GM12878 (cell line): ENCODE data around the gene DFFA. TPM values are rescaled to one million over a fixed set of nuclear protein-coding genes. Genes with fewer than 3 reads are reported as not detected.

Source experiments
- ATAC-seq: fragments of 200-7000 bp; cut with Tn5 transposase; 3 replicates; pipeline ENCODE4 v1.9.1; 2020; ENCODE audit warnings: mild to moderate bottlenecking, moderate library complexity
- BruUV-seq: library from RNA; stranded (reverse); fragments of 400-500 nt; replicated peaks from 2 replicates; lab custom pipeline; 2021; lab: Mats Ljungman, UMichigan
- CTCF ChIA-PET: fragments of 300-600 bp; sonication (Branson Sonifier 250); formaldehyde crosslinking; extraction: SDS; loops from one replicate; lab custom pipeline; 2021; ENCODE audit warnings: inconsistent platforms; lab: Yijun Ruan, JAX
- POLR2A ChIA-PET: fragments of 350-600 bp; formaldehyde crosslinking; extraction: SDS; loops from one replicate; lab custom pipeline; 2021; ENCODE audit warnings: inconsistent platforms; lab: Charles Lee
- RAD21 ChIA-PET: fragments of 300-600 bp; sonication (Branson Sonifier 250); formaldehyde crosslinking; loops from one replicate; lab custom pipeline; 2023; ENCODE audit warnings: antibody characterized with exemption; ENCODE audit not compliant: unreplicated experiment; lab: Charles Lee
- SMC1A ChIA-PET: fragments of 300-600 bp; sonication (Branson Sonifier 250); formaldehyde crosslinking; loops from one replicate; lab custom pipeline; 2023; ENCODE audit not compliant: unreplicated experiment, uncharacterized antibody; lab: Charles Lee
- DNase-seq: peaks from one replicate; pipeline ENCODE4 v3.0.0-alpha.2; 2011; ENCODE audit warnings: low read depth, low spot score
- FAIRE-seq: peaks from 3 replicates; lab custom pipeline; 2011; peaks lifted over from hg19 to GRCh38; lab: Jason Lieb, UNC
- H2AFZ ChIP-seq: 2 replicates; pipeline ENCODE4 v1.6.0; 2011; ENCODE audit warnings: low read depth, low read length, control low read depth; ENCODE audit not compliant: control insufficient read depth
- H3K27ac ChIP-seq: 2 replicates; pipeline ENCODE4 v1.5.1; 2011; ENCODE audit warnings: control low read depth; ENCODE audit not compliant: control insufficient read depth, insufficient read depth
- H3K27me3 ChIP-seq, 2 experiments: replicated peaks in 1 of 2; 2 replicates each; pipeline versions ENCODE4 v1.6.0 to v1.6.1; 2011; ENCODE audit warnings: low read length in 1 of 2; ENCODE audit not compliant: control insufficient read depth in 2 of 2, insufficient read depth in 2 of 2
- H3K36me3 ChIP-seq, 2 experiments: 2 replicates each; pipeline ENCODE4 v1.5.1; 2011; ENCODE audit warnings: low read length in 1 of 2; ENCODE audit not compliant: control insufficient read depth in 2 of 2, insufficient read depth in 2 of 2
- H3K4me1 ChIP-seq: 2 replicates; pipeline ENCODE4 v1.6.1; 2011; ENCODE audit warnings: mild to moderate bottlenecking, low read length, moderate library complexity, mixed read lengths; ENCODE audit not compliant: control insufficient read depth, insufficient read depth
- H3K4me2 ChIP-seq: 2 replicates; pipeline ENCODE4 v1.6.0; 2011; ENCODE audit warnings: control low read depth; ENCODE audit not compliant: control insufficient read depth, insufficient read depth
- H3K4me3 ChIP-seq: fragments of 200-600 bp; sonication (generic); 2 replicates; pipeline ENCODE4 v1.5.1; 2016
- H3K79me2 ChIP-seq: 2 replicates; pipeline ENCODE4 v1.6.0; 2011; ENCODE audit warnings: low read length; ENCODE audit not compliant: control insufficient read depth, insufficient read depth
- H3K9ac ChIP-seq: 2 replicates; pipeline ENCODE4 v1.8.0; 2011; ENCODE audit warnings: low read length, control low read depth, mixed read lengths; ENCODE audit not compliant: control insufficient read depth, insufficient read depth
- H3K9me3 ChIP-seq: replicated peaks from 3 replicates; pipeline ENCODE4 v1.5.1; 2011; ENCODE audit warnings: mild to moderate bottlenecking, low read length; ENCODE audit not compliant: control insufficient read depth, insufficient read depth
- H4K20me1 ChIP-seq: 2 replicates; pipeline ENCODE4 v1.6.0; 2011; ENCODE audit not compliant: control insufficient read depth, insufficient read depth
- BACH1 ChIP-seq: fragments of 450-650 bp; IDR thresholded peaks from 2 replicates; pipeline ENCODE4 v1.6.1; 2017; ENCODE audit warnings: mild to moderate bottlenecking, borderline replicate concordance
- BHLHE40 ChIP-seq, 2 experiments: fragments of 450-650 bp in 1 of 2; IDR thresholded peaks; 2 replicates each; pipeline ENCODE4 v1.6.1; 2011 to 2017; ENCODE audit warnings: low read depth in 2 of 2, borderline replicate concordance in 1 of 2, improper control_type of control experiment in 1 of 2, low read length in 1 of 2, mild to moderate bottlenecking in 1 of 2
- CHD2 ChIP-seq: IDR thresholded peaks from 2 replicates; pipeline ENCODE4 v1.6.1; 2011; ENCODE audit warnings: low read depth, low read length, improper control_type of control experiment, borderline replicate concordance
- EZH2 ChIP-seq: IDR thresholded peaks from 2 replicates; pipeline ENCODE4 v1.6.1; 2012; ENCODE audit warnings: low read depth, mild to moderate bottlenecking, control low read depth, inconsistent platforms, low read length, borderline replicate concordance; ENCODE audit not compliant: control insufficient read depth
- TAF1 ChIP-seq: IDR thresholded peaks from 2 replicates; pipeline ENCODE4 v1.6.1; 2011; ENCODE audit warnings: mild to moderate bottlenecking, low read depth, low read length, borderline replicate concordance
- TCF7 ChIP-seq: IDR thresholded peaks from 2 replicates; pipeline ENCODE4 v1.6.1; 2014; ENCODE audit warnings: antibody characterized with exemption, borderline replicate concordance
- YY1 ChIP-seq: IDR thresholded peaks from 2 replicates; pipeline ENCODE4 v1.6.1; 2011; ENCODE audit warnings: low read depth, mild to moderate bottlenecking, low read length
- WGBS: methylation state at CpG from one replicate; pipeline ENCODE4 v1.1.6; 2016; ENCODE audit warnings: low lambda C conversion rate; ENCODE audit not compliant: insufficient replicate concordance, insufficient coverage; ENCODE audit errors: missing lambda C conversion rate; 5-methylcytosine and 5-hydroxymethylcytosine counted together
- in situ Hi-C: fragments of 300-500 bp; cut with MboI; formaldehyde crosslinking; loops from 9 replicates; pipeline ENCODE4 v1.14.3; 2018; ENCODE audit warnings: mixed read lengths
- intact Hi-C: fragments of 100-400 bp; cut with micrococcal nuclease; formaldehyde crosslinking; loops from one replicate; pipeline ENCODE4 v1.14.2; 2022; ENCODE audit not compliant: unreplicated experiment
- polyA plus RNA-seq, 11 experiments: library from polyadenylated mRNA; depleted of rRNA in 4 of 11; unstranded in 6 of 11; stranded (reverse) in 5 of 11; fragments of >200 nt; fragmentation: Nextera tagmentation in 4 of 11; fragmentation: Illumina TruSeq in 1 of 11; extraction: Ambion mirVana in 4 of 11; extraction: Trizol in 1 of 11; gene quantifications; 1 replicate in 1 of 11; 2 replicates in 10 of 11; pipeline versions ENCODE4 v1.2.1 to v1.2.3, GENCODE V29; 2011 to 2016; ENCODE audit warnings: inconsistent platforms in 2 of 11, missing spikeins in 2 of 11, low read depth in 1 of 11
- total RNA-seq, 4 experiments: library from RNA; depleted of rRNA in 3 of 4; stranded (reverse); fragments of >200 nt in 3 of 4; fragmentation: Illumina TruSeq in 1 of 4; extraction: Trizol in 1 of 4; gene quantifications; 2 replicates each; pipeline versions ENCODE4 v1.2.1 to v1.2.3, GENCODE V29; 2013 to 2021
- TF ChIP-seq, protein P1 (sequence below): fragments of 150-350 bp; IDR thresholded peaks from 2 replicates; pipeline ENCODE4 v1.6.1; 2014; ENCODE audit warnings: mild to moderate bottlenecking, low read depth, low read length

DFFA gene
- total and polyA plus RNA-seq, 10 of the 15 experiments (the other 5 are each of a cell fraction or from before 2014, with no cell fraction given), result 37.4 to 83.8 (median 52.4) TPM

GRCh38 chr1:10424651-10425050, 47.7 kb downstream of the DFFA start (continued):
- no peak for TF ChIP-seq BHLHE40 (IDR thresholded peaks at IDR 0.05; ENCODE audit: borderline replicate concordance in 1 of 2, low read depth in 2 of 2, low read length in 1 of 2)
- TF ChIP-seq TAF1, result no peak

- in situ Hi-C loops, result loop anchor here (5.0 kb wide), 1 partner anchor 552 kb away; no protein-coding TSS in a partner anchor
- RAD21 ChIA-PET, result no interaction called here
- Histone ChIP-seq H3K36me3 (peaks cover 4 to 9% of the 10 kb centered on the region in 2 experiments), H3K27ac (no peak overlapping the region), H3K9ac (no peak overlapping the region), H3K4me1 (peaks cover 4% of the 10 kb centered on the region; the same call in 1 of the 2 replicates), H3K4me3 (no peak overlapping the region), H3K27me3 (no peaks in the 10 kb centered on the region), H3K9me3 (no peaks in the 10 kb centered on the region), H4K20me1 (no peaks in the 10 kb centered on the region), H3K4me2 (no peak overlapping the region), H3K79me2 (no peaks in the 10 kb centered on the region), H2AFZ (no peak overlapping the region)
- ATAC-seq (no peak), DNase-seq (no peak), FAIRE-seq (no peak)
- 86% methylated on average over 9 of the region's 9 CpGs for WGBS
- SMC1A ChIA-PET, result no interaction called here
- POLR2A ChIA-PET, result no interaction called here
- intact Hi-C loops, result no loop called here
- BruUV-seq, result no TSS peak
- TF ChIP-seq, protein P1, sequence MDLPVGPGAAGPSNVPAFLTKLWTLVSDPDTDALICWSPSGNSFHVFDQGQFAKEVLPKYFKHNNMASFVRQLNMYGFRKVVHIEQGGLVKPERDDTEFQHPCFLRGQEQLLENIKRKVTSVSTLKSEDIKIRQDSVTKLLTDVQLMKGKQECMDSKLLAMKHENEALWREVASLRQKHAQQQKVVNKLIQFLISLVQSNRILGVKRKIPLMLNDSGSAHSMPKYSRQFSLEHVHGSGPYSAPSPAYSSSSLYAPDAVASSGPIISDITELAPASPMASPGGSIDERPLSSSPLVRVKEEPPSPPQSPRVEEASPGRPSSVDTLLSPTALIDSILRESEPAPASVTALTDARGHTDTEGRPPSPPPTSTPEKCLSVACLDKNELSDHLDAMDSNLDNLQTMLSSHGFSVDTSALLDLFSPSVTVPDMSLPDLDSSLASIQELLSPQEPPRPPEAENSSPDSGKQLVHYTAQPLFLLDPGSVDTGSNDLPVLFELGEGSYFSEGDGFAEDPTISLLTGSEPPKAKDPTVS, result no peak
- TF ChIP-seq TCF7 (no peak), BACH1 (no peak), CHD2 (no peak), YY1 (no peak), EZH2 (no peak)
- CTCF ChIA-PET, result interaction anchor here (1.1 kb wide), 1 partner anchor 65 kb away, joined by 3 read pairs; no protein-coding TSS in a partner anchor
Observed at GRCh38 chr1:10424034-10424433, 48.3 kb downstream of the DFFA start.
